Measurements from ENCODE around the gene TMEM87A.

Gene TMEM87A

GRCh38 chr15:42202653-42203052 is 70.6 kb downstream of the TMEM87A start:
- H3K9ac ChIP-seq (ENCODE audit: low read length) = no peak overlapping the region
- H3K27ac ChIP-seq (ENCODE audit: low read depth, low read length) = no peak overlapping the region
- H3K79me2 ChIP-seq (ENCODE audit: insufficient read depth, low read length) = peaks cover 26% of the 10 kb centered on the region
- TF ChIP-seq EZH2phosphoT487 (conservative IDR thresholded peaks at IDR 0.05; ENCODE audit: low read length) (no peak), CTCF (IDR thresholded peaks at IDR 0.05; ENCODE audit: insufficient read depth, low read length, poor library complexity, severe bottlenecking) (no peak)
- H3K36me3 ChIP-seq (ENCODE audit: low read length) = peaks cover 12% of the 10 kb centered on the region; the same call in 1 of the 2 replicates
- no peaks in the 10 kb centered on the region for H3K9me3 ChIP-seq (ENCODE audit: insufficient read depth, low read length)
- no peak overlapping the region for H2AFZ ChIP-seq (ENCODE audit: low read depth, low read length, severe bottlenecking)
- H4K20me1 ChIP-seq (ENCODE audit: low read depth, low read length) = no peaks in the 10 kb centered on the region
- no peak overlapping the region for H3K4me2 ChIP-seq (ENCODE audit: low read depth, low read length, poor library complexity, severe bottlenecking)
- no peak overlapping the region for H3K4me3 ChIP-seq (ENCODE audit: insufficient read depth, low read length, poor library complexity, severe bottlenecking)
- H3K27me3 ChIP-seq (ENCODE audit: low read length) = no peaks in the 10 kb centered on the region
- H3F3A ChIP-seq (ENCODE audit: insufficient read depth) = no peaks in the 10 kb centered on the region; the same call in 1 of the 2 replicates
- no peaks in the 10 kb centered on the region for H3K9me2 ChIP-seq (replicated peaks; ENCODE audit: insufficient read depth, low read length)

- Histone ChIP-seq H3K9ac (ENCODE audit: low read length) (no peak overlapping the region), H3K27me3 (ENCODE audit: low read length) (no peaks in the 10 kb centered on the region), H3K79me2 (ENCODE audit: insufficient read depth, low read length) (peaks cover 18% of the 10 kb centered on the region), H3K4me2 (ENCODE audit: low read depth, low read length, poor library complexity, severe bottlenecking) (no peak overlapping the region), H2AFZ (ENCODE audit: low read depth, low read length, severe bottlenecking) (no peak overlapping the region), H3K36me3 (ENCODE audit: low read length) (peaks cover 17% of the 10 kb centered on the region; the same call in 1 of the 2 replicates), H3K4me3 (ENCODE audit: insufficient read depth, low read length, poor library complexity, severe bottlenecking) (no peak overlapping the region), H3F3A (ENCODE audit: insufficient read depth) (no peaks in the 10 kb centered on the region; the same call in 1 of the 2 replicates), H3K9me3 (ENCODE audit: insufficient read depth, low read length) (no peaks in the 10 kb centered on the region), H4K20me1 (ENCODE audit: low read depth, low read length) (no peaks in the 10 kb centered on the region), H3K27ac (ENCODE audit: low read depth, low read length) (no peak overlapping the region), H3K9me2 (replicated peaks; ENCODE audit: insufficient read depth, low read length) (no peaks in the 10 kb centered on the region)
- TF ChIP-seq EZH2phosphoT487 (conservative IDR thresholded peaks at IDR 0.05; ENCODE audit: low read length) (no peak), CTCF (IDR thresholded peaks at IDR 0.05; ENCODE audit: insufficient read depth, low read length, poor library complexity, severe bottlenecking) (no peak)
Measured at GRCh38 chr15:42201801-42202200, 71.4 kb downstream of the TMEM87A start.

GRCh38 chr15:42199126-42199525 is 74.1 kb downstream of the TMEM87A start:
- no peaks in the 10 kb centered on the region for H3K27me3 ChIP-seq (ENCODE audit: low read length)
- no peaks in the 10 kb centered on the region for H4K20me1 ChIP-seq (ENCODE audit: low read depth, low read length)
- H3F3A ChIP-seq (ENCODE audit: insufficient read depth) = no peaks in the 10 kb centered on the region; the same call in 1 of the 2 replicates
- TF ChIP-seq CTCF (IDR thresholded peaks at IDR 0.05; ENCODE audit: insufficient read depth, low read length, poor library complexity, severe bottlenecking) = no peak
- no peak for TF ChIP-seq EZH2phosphoT487 (conservative IDR thresholded peaks at IDR 0.05; ENCODE audit: low read length)
- peaks cover 17% of the 10 kb centered on the region; the same call in 1 of the 2 replicates for H3K36me3 ChIP-seq (ENCODE audit: low read length)
- H3K9ac ChIP-seq (ENCODE audit: low read length) = no peak overlapping the region
- no peak overlapping the region for H3K4me2 ChIP-seq (ENCODE audit: low read depth, low read length, poor library complexity, severe bottlenecking)
- no peak overlapping the region for H3K27ac ChIP-seq (ENCODE audit: low read depth, low read length)
- no peaks in the 10 kb centered on the region for H3K9me2 ChIP-seq (replicated peaks; ENCODE audit: insufficient read depth, low read length)
- no peaks in the 10 kb centered on the region for H3K9me3 ChIP-seq (ENCODE audit: insufficient read depth, low read length)
- H3K4me3 ChIP-seq (ENCODE audit: insufficient read depth, low read length, poor library complexity, severe bottlenecking) = no peak overlapping the region
- no peak overlapping the region for H2AFZ ChIP-seq (ENCODE audit: low read depth, low read length, severe bottlenecking)
- H3K79me2 ChIP-seq (ENCODE audit: insufficient read depth, low read length) = peaks cover 12% of the 10 kb centered on the region; the same call in 1 of the 2 replicates
